Endothelial cell of umbilical vein (primary cell): ENCODE measurements around the gene STYK1. TPM values are rescaled to one million over a fixed set of nuclear protein-coding genes. Genes with fewer than 3 reads are reported as not detected.

Source experiments
- BruUV-seq: library from RNA; stranded (reverse); fragments of 400-500 nt; replicated peaks from 2 replicates; lab custom pipeline; 2021; lab: Mats Ljungman, UMichigan
- CTCF ChIA-PET: fragments of 300-600, 350-600 bp; sonication (Branson Sonifier 250); formaldehyde crosslinking; loops from one replicate; lab custom pipeline; 2021; ENCODE audit warnings: antibody characterized with exemption, inconsistent platforms; lab: Charles Lee
- POLR2A ChIA-PET: fragments of 300-600, 350-600 bp; sonication (Branson Sonifier 250); formaldehyde crosslinking; loops from one replicate; lab custom pipeline; 2021; ENCODE audit warnings: antibody characterized with exemption, inconsistent platforms; lab: Charles Lee
- DNase-seq: peaks from one replicate; pipeline ENCODE4 v3.0.0-alpha.2; 2011; ENCODE audit warnings: low read depth, low spot score
- FAIRE-seq: peaks from 2 replicates; lab custom pipeline; 2011; peaks lifted over from hg19 to GRCh38; lab: Jason Lieb, UNC
- H2AFZ ChIP-seq: 2 replicates; pipeline ENCODE4 v1.6.0; 2012; ENCODE audit warnings: low read depth, low read length, control low read depth, inconsistent platforms
- H3K27ac ChIP-seq: 2 replicates; pipeline ENCODE4 v1.5.1; 2011; ENCODE audit warnings: low read depth, mild to moderate bottlenecking, control low read depth, low read length, moderate library complexity; ENCODE audit not compliant: insufficient read depth
- H3K27me3 ChIP-seq, 2 experiments: 2 replicates each; pipeline versions ENCODE4 v1.6.0 to v1.6.1; 2011; ENCODE audit warnings: low read length in 2 of 2, mixed read lengths in 1 of 2; ENCODE audit not compliant: control insufficient read depth in 2 of 2, insufficient read depth in 2 of 2
- H3K36me3 ChIP-seq, 2 experiments: 2 replicates in 1 of 2; 3 replicates in 1 of 2; pipeline ENCODE4 v1.5.1; 2011; ENCODE audit warnings: low read length in 2 of 2, mild to moderate bottlenecking in 1 of 2, moderate library complexity in 1 of 2; ENCODE audit not compliant: control insufficient read depth in 2 of 2, insufficient read depth in 2 of 2; ENCODE audit errors: extremely low read depth in 1 of 2
- H3K4me1 ChIP-seq: 3 replicates; pipeline ENCODE4 v1.5.1; 2011; ENCODE audit warnings: mild to moderate bottlenecking, low read length; ENCODE audit not compliant: control insufficient read depth, insufficient read depth; ENCODE audit errors: extremely low read depth
- H3K4me2 ChIP-seq: 2 replicates; pipeline ENCODE4 v1.6.1; 2011; ENCODE audit warnings: low read length, control low read depth, mixed read lengths; ENCODE audit not compliant: insufficient read depth
- H3K4me3 ChIP-seq, 3 experiments: fragments of 200-600 bp in 1 of 3; sonication (generic), shearing (Covaris generic) in 1 of 3; replicated peaks in 1 of 3; 2 replicates each; pipeline ENCODE4 v1.5.1; 2011 to 2016; ENCODE audit warnings: control low read depth in 3 of 3, low read length in 3 of 3, mild to moderate bottlenecking in 2 of 3, inconsistent platforms in 1 of 3, low read depth in 1 of 3, moderate library complexity in 1 of 3; ENCODE audit not compliant: insufficient read depth in 1 of 3
- H3K79me2 ChIP-seq: 2 replicates; pipeline ENCODE4 v1.6.0; 2012; ENCODE audit warnings: low read length, inconsistent platforms; ENCODE audit not compliant: control insufficient read depth, insufficient read depth
- H3K9ac ChIP-seq: replicated peaks from 2 replicates; pipeline ENCODE3; 2011; ENCODE audit warnings: low read length, control low read depth; ENCODE audit not compliant: insufficient read depth; ENCODE audit errors: extremely low read depth
- H3K9me1 ChIP-seq: replicated peaks from 3 replicates; pipeline ENCODE4 v1.6.0; 2011; ENCODE audit warnings: mild to moderate bottlenecking, low read length; ENCODE audit not compliant: control insufficient read depth, insufficient read depth; ENCODE audit errors: extremely low read depth
- H3K9me3 ChIP-seq: replicated peaks from 2 replicates; pipeline ENCODE4 v1.5.1; 2012; ENCODE audit warnings: low read length, inconsistent platforms; ENCODE audit not compliant: control insufficient read depth, insufficient read depth
- H4K20me1 ChIP-seq: replicated peaks from 2 replicates; pipeline ENCODE3; 2011; ENCODE audit warnings: mild to moderate bottlenecking, low read length; ENCODE audit not compliant: control insufficient read depth, insufficient read depth; ENCODE audit errors: extremely low read depth
- CTCF ChIP-seq, 2 donors: IDR thresholded peaks; 1 replicate in 1 of 2; 2 replicates in 1 of 2; pipeline ENCODE4 v1.5.1; 2011; ENCODE audit warnings: low read length in 2 of 2, mild to moderate bottlenecking in 2 of 2, moderate library complexity in 2 of 2, control low read depth in 1 of 2, inconsistent platforms in 1 of 2, low read depth in 1 of 2; ENCODE audit not compliant: insufficient read depth in 1 of 2; ENCODE audit errors: extremely low read depth in 1 of 2
- EZH2 ChIP-seq: IDR thresholded peaks from 2 replicates; pipeline ENCODE4 v1.6.1; 2012; ENCODE audit warnings: borderline replicate concordance, low read depth, mild to moderate bottlenecking, moderate library complexity, low read length, inconsistent platforms; ENCODE audit not compliant: severe bottlenecking
- FOS ChIP-seq: IDR thresholded peaks from 2 replicates; pipeline ENCODE4 v1.6.1; 2011; ENCODE audit warnings: mild to moderate bottlenecking, low read length, moderate library complexity, borderline replicate concordance; ENCODE audit not compliant: insufficient read depth
- GATA2 ChIP-seq: IDR thresholded peaks from 2 replicates; pipeline ENCODE4 v1.7.0; 2011; ENCODE audit warnings: low read depth, mild to moderate bottlenecking, moderate library complexity, mixed read lengths, low read length; ENCODE audit not compliant: insufficient read length, insufficient read depth
- JUN ChIP-seq: IDR thresholded peaks from 2 replicates; pipeline ENCODE4 v1.6.1; 2011; ENCODE audit warnings: borderline replicate concordance, low read depth; ENCODE audit not compliant: insufficient read length, insufficient read depth
- MAX ChIP-seq: IDR thresholded peaks from 2 replicates; pipeline ENCODE4 v1.6.1; 2011; ENCODE audit not compliant: insufficient read depth, insufficient read length
- MYC ChIP-seq: IDR thresholded peaks from one replicate; pipeline ENCODE4 v1.6.1; 2011; ENCODE audit warnings: mild to moderate bottlenecking, low read depth, low read length
- POLR2A ChIP-seq: IDR thresholded peaks from 2 replicates; pipeline ENCODE4 v1.6.1; 2012; ENCODE audit warnings: low read depth, mild to moderate bottlenecking, control low read depth, low read length
- POLR2AphosphoS5 ChIP-seq: IDR thresholded peaks from 2 replicates; pipeline ENCODE4 v1.6.1; 2012; ENCODE audit warnings: low read depth, mild to moderate bottlenecking, control low read depth, low read length, moderate library complexity; ENCODE audit not compliant: insufficient read depth
- dilution Hi-C: fragments of 300-500 bp; cut with MboI; formaldehyde crosslinking; loops from one replicate; pipeline ENCODE4 v1.15.0; 2019; ENCODE audit warnings: low sequenced_read_pairs; ENCODE audit not compliant: extremely low pct_ligation_motif_present
- intact Hi-C: fragments of 100-400 bp; cut with micrococcal nuclease; formaldehyde crosslinking; loops from one replicate; pipeline ENCODE4 v1.10.0; 2022
- polyA plus RNA-seq, 4 experiments: library from polyadenylated mRNA; depleted of rRNA in 3 of 4; stranded (reverse) in 3 of 4; unstranded in 1 of 4; fragments of >200 nt; gene quantifications; 2 replicates each; pipeline versions ENCODE4 v1.2.1 to v1.2.3, GENCODE V29; 2011 to 2012; ENCODE audit warnings: missing spikeins in 1 of 4
- total RNA-seq: library from RNA; stranded (reverse); gene quantifications from 2 replicates; pipeline ENCODE4 v1.2.3, GENCODE V29; 2021

Gene STYK1
- total and polyA plus RNA-seq, 2 donors (not counting 3 experiments of a cell fraction or from before 2014, with no cell fraction given), result 7.7 to 15.2 TPM

- intact Hi-C loops, result no loop called here
- no peaks in the 10 kb centered on the region for H3K27me3 ChIP-seq
- no peaks in the 10 kb centered on the region for H3K9me1 ChIP-seq
- H3K9ac ChIP-seq, result no peak overlapping the region
- no peaks in the 10 kb centered on the region for H3K4me1 ChIP-seq
- no TSS peak for BruUV-seq
- no peak overlapping the region for H2AFZ ChIP-seq
- CTCF ChIA-PET, result interaction anchor here (1.0 to 3.5 kb wide), 4 partner anchors 12 to 136 kb away, joined by 3 to 23 read pairs (median 4); no protein-coding TSS in a partner anchor
- peaks cover 2% of the 10 kb centered on the region for H4K20me1 ChIP-seq
- H3K4me2 ChIP-seq, result no peak overlapping the region
- dilution Hi-C loops, result no loop called here
- peaks cover 5 to 35% of the 10 kb centered on the region in 2 experiments for H3K36me3 ChIP-seq
- no peaks in the 10 kb centered on the region for H3K79me2 ChIP-seq
- no peaks in the 10 kb centered on the region for H3K9me3 ChIP-seq
- no peak overlapping the region for H3K4me3 ChIP-seq
- FAIRE-seq (no peak), DNase-seq (no peak)
- POLR2A ChIA-PET, result no interaction called here
- no peak overlapping the region for H3K27ac ChIP-seq
- TF ChIP-seq MYC (no peak), FOS (no peak), CTCF (IDR thresholded peaks at IDR 0.05; ENCODE audit: extremely low read depth in 1 of 2, insufficient read depth in 1 of 2, low read depth in 1 of 2, low read length in 2 of 2) (no peak), POLR2AphosphoS5 (no peak), GATA2 (no peak), MAX (no peak), JUN (no peak), POLR2A (no peak), EZH2 (no peak)
Observed at GRCh38 chr12:10697862-10698261, 24.0 kb upstream of the STYK1 start.
